PFSK-1 (cell line): Measurements from ENCODE around the gene ERC2.

Source experiments
- FOXP2 ChIP-seq: optimal IDR thresholded peaks from 2 replicates; pipeline ENCODE3; 2011; ENCODE audit warnings: borderline replicate concordance, control low read depth, inconsistent platforms; ENCODE audit not compliant: insufficient read depth; ENCODE audit errors: extremely low read length, extremely low read depth
- POLR2AphosphoS5 ChIP-seq: IDR thresholded peaks from 2 replicates; pipeline ENCODE4 v1.6.1; 2012; ENCODE audit warnings: low read depth, mild to moderate bottlenecking, control low read depth, low read length, moderate library complexity
- REST ChIP-seq, 2 experiments: IDR thresholded peaks; 2 replicates each; pipeline versions ENCODE4 v1.6.1 to v1.8.0; 2011 to 2012; ENCODE audit warnings: low read depth in 2 of 2, low read length in 2 of 2, control low read depth in 1 of 2, inconsistent platforms in 1 of 2, mild to moderate bottlenecking in 1 of 2, moderate library complexity in 1 of 2; ENCODE audit not compliant: insufficient read depth in 1 of 2
- SIN3A ChIP-seq: IDR thresholded peaks from 2 replicates; pipeline ENCODE4 v1.6.1; 2012; ENCODE audit warnings: mild to moderate bottlenecking, low read length, moderate library complexity, borderline replicate concordance; ENCODE audit not compliant: insufficient read depth
- TAF1 ChIP-seq: IDR thresholded peaks from 2 replicates; pipeline ENCODE4 v1.6.1; 2012; ENCODE audit warnings: low read length, control low read depth, borderline replicate concordance; ENCODE audit not compliant: insufficient read depth

The ERC2 gene

GRCh38 chr3:55512571-55513343 is 955.5 kb downstream of the ERC2 start:
- TF ChIP-seq SIN3A (no peak), POLR2AphosphoS5 (no peak), FOXP2 (no peak), REST (IDR thresholded peaks at IDR 0.05; ENCODE audit: insufficient read depth in 1 of 2, low read depth in 2 of 2, low read length in 2 of 2) (no peak), TAF1 (no peak)

- TF ChIP-seq FOXP2: no peak
- no peak for TF ChIP-seq TAF1
- TF ChIP-seq POLR2AphosphoS5: no peak
- TF ChIP-seq REST (IDR thresholded peaks at IDR 0.05; ENCODE audit: insufficient read depth in 1 of 2, low read depth in 2 of 2, low read length in 2 of 2): no peak
- no peak for TF ChIP-seq SIN3A
Observed at GRCh38 chr3:55511895-55512570, 956.2 kb downstream of the ERC2 start.

GRCh38 chr3:55508335-55508734 is 959.9 kb downstream of the ERC2 start:
- TF ChIP-seq SIN3A: no peak
- no peak for TF ChIP-seq FOXP2
- TF ChIP-seq POLR2AphosphoS5: no peak
- TF ChIP-seq TAF1: no peak
- TF ChIP-seq REST (IDR thresholded peaks at IDR 0.05; ENCODE audit: insufficient read depth in 1 of 2, low read depth in 2 of 2, low read length in 2 of 2): no peak

GRCh38 chr3:55507808-55508207 is 960.5 kb downstream of the ERC2 start:
- no peak for TF ChIP-seq FOXP2
- TF ChIP-seq SIN3A: no peak

- TF ChIP-seq REST (IDR thresholded peaks at IDR 0.05; ENCODE audit: insufficient read depth in 1 of 2, low read depth in 2 of 2, low read length in 2 of 2): no peak
- TF ChIP-seq SIN3A: no peak
- TF ChIP-seq TAF1: no peak
- no peak for TF ChIP-seq FOXP2
- TF ChIP-seq POLR2AphosphoS5: no peak
Observed at GRCh38 chr3:55505776-55506175, 962.5 kb downstream of the ERC2 start.
